ENCODE data around the gene PPP1R14D.

PPP1R14D gene

GRCh38 chr15:40843885-40844695 is 15.6 kb upstream of the PPP1R14D start, which contains the start of gene SPINT1:
Gene SPINT1 (plus strand): TSS chr15:40844048. CDS start chr15:40844555, 507 bp downstream.
- TF ChIP-seq MYC (IDR thresholded peaks at IDR 0.05; ENCODE audit: low read depth, low read length) (no peak), POLR2A (IDR thresholded peaks at IDR 0.05; ENCODE audit: extremely low read depth, insufficient read length) (no peak), MAX (IDR thresholded peaks at IDR 0.05; ENCODE audit: low read depth, low read length) (no peak), CTCF (IDR thresholded peaks at IDR 0.05; ENCODE audit: low read depth, low read length) (no peak)
- DNase-seq (ENCODE audit: low read depth): peak; percentile 73
- peak within 1 kb of the TSS; percentile 51 for H3K4me3 ChIP-seq (ENCODE audit: low read depth, low read length)

- no peak for DNase-seq (ENCODE audit: low read depth)
- no peak for TF ChIP-seq CTCF (IDR thresholded peaks at IDR 0.05; ENCODE audit: low read depth, low read length)
- H3K4me3 ChIP-seq (ENCODE audit: low read depth, low read length): no peak overlapping the region
Observed at GRCh38 chr15:40843261-40843884, 14.9 kb upstream of the PPP1R14D start.

GRCh38 chr15:40841741-40842140 is 13.2 kb upstream of the PPP1R14D start:
- no peak for TF ChIP-seq CTCF (IDR thresholded peaks at IDR 0.05; ENCODE audit: low read depth, low read length)
- DNase-seq (ENCODE audit: low read depth): no peak
- H3K4me3 ChIP-seq (ENCODE audit: low read depth, low read length): no peak overlapping the region

GRCh38 chr15:40838756-40839155 is 10.2 kb upstream of the PPP1R14D start:
- H3K4me3 ChIP-seq (ENCODE audit: low read depth, low read length): no peak overlapping the region
- DNase-seq (ENCODE audit: low read depth): no peak
- TF ChIP-seq CTCF (IDR thresholded peaks at IDR 0.05; ENCODE audit: low read depth, low read length) (no peak), MYC (IDR thresholded peaks at IDR 0.05; ENCODE audit: low read depth, low read length) (no peak)

- TF ChIP-seq POLR2A (IDR thresholded peaks at IDR 0.05; ENCODE audit: extremely low read depth, insufficient read length): no peak
- no peak for TF ChIP-seq CTCF (IDR thresholded peaks at IDR 0.05; ENCODE audit: low read depth, low read length)
- no peak for TF ChIP-seq MYC (IDR thresholded peaks at IDR 0.05; ENCODE audit: low read depth, low read length)
- TF ChIP-seq MAX (IDR thresholded peaks at IDR 0.05; ENCODE audit: low read depth, low read length): no peak
- DNase-seq (ENCODE audit: low read depth): no peak
- H3K4me3 ChIP-seq (ENCODE audit: low read depth, low read length): no peak overlapping the region
Observed at GRCh38 chr15:40836020-40836419, 7.5 kb upstream of the PPP1R14D start.

- no peak for DNase-seq (ENCODE audit: low read depth)
- TF ChIP-seq POLR2A (IDR thresholded peaks at IDR 0.05; ENCODE audit: extremely low read depth, insufficient read length) (no peak), CTCF (IDR thresholded peaks at IDR 0.05; ENCODE audit: low read depth, low read length) (no peak)
- no peak overlapping the region for H3K4me3 ChIP-seq (ENCODE audit: low read depth, low read length)
Observed at GRCh38 chr15:40832903-40833302, 4.4 kb upstream of the PPP1R14D start.
